HepG2 (cell line): ENCODE measurements around the gene PAK1. TPM values are rescaled to one million over a fixed set of nuclear protein-coding genes. Genes with fewer than 3 reads are reported as not detected.

Experiments used
- ATAC-seq: fragments of 200-7000 bp; cut with Tn5 transposase; 3 replicates; pipeline ENCODE4 v1.9.1; 2020; ENCODE audit warnings: mild to moderate bottlenecking, moderate library complexity
- BruUV-seq: library from RNA; stranded (reverse); fragments of 400-500 nt; replicated peaks from 2 replicates; lab custom pipeline; 2021; lab: Mats Ljungman, UMichigan
- CTCF ChIA-PET: fragments of 300-600 bp; formaldehyde crosslinking; extraction: SDS; loops from one replicate; lab custom pipeline; 2021; ENCODE audit warnings: low total read pairs, inconsistent platforms, low intra/inter-chr PET ratio; lab: Yijun Ruan, JAX
- POLR2A ChIA-PET: fragments of 350-600 bp; sonication (Branson Sonifier 250); formaldehyde crosslinking; loops from one replicate; lab custom pipeline; 2020; ENCODE audit warnings: antibody characterized with exemption, inconsistent platforms; lab: Yijun Ruan, JAX
- DNase-seq: peaks from one replicate; pipeline ENCODE4 v3.0.0-alpha.2; 2015; ENCODE audit warnings: low spot score
- FAIRE-seq: peaks from 3 replicates; lab custom pipeline; 2011; peaks lifted over from hg19 to GRCh38; lab: Jason Lieb, UNC
- H2AFZ ChIP-seq: one replicate; pipeline ENCODE4 v1.6.1; 2011; ENCODE audit warnings: low read length, inconsistent platforms
- H3K27ac ChIP-seq: fragments of 300-600 bp; 3 replicates; pipeline ENCODE4 v1.8.0; 2011; ENCODE audit warnings: mixed run types, mild to moderate bottlenecking, mixed read lengths, low read length, inconsistent platforms; ENCODE audit not compliant: insufficient read depth; ENCODE audit errors: extremely low read length
- H3K27me3 ChIP-seq, 2 experiments: fragments of 200-600 bp in 1 of 2; 2 replicates in 1 of 2; 3 replicates in 1 of 2; pipeline versions ENCODE4 v1.6.0 to v1.8.0; 2011; ENCODE audit warnings: low read length in 2 of 2, mild to moderate bottlenecking in 2 of 2, moderate library complexity in 2 of 2, inconsistent platforms in 1 of 2; ENCODE audit not compliant: insufficient read depth in 2 of 2, control insufficient read depth in 1 of 2
- H3K36me3 ChIP-seq, 2 experiments: fragments of 200-600 bp in 1 of 2; replicated peaks in 1 of 2; 2 replicates in 1 of 2; 3 replicates in 1 of 2; pipeline versions ENCODE4 v1.5.1 to v1.8.0; 2011; ENCODE audit warnings: low read length in 2 of 2, inconsistent platforms in 1 of 2; ENCODE audit not compliant: insufficient read depth in 2 of 2, control insufficient read depth in 1 of 2
- H3K4me1 ChIP-seq: 2 replicates; pipeline ENCODE4 v1.5.1; 2012; ENCODE audit warnings: low read length, inconsistent platforms; ENCODE audit not compliant: insufficient read depth
- H3K4me2 ChIP-seq: 2 replicates; pipeline ENCODE4 v1.6.0; 2011; ENCODE audit warnings: low read depth, low read length, inconsistent platforms
- H3K4me3 ChIP-seq, 3 experiments: fragments of 200-600 bp in 1 of 3; sonication (generic), shearing (Covaris generic) in 1 of 3; replicated peaks in 1 of 3; 2 replicates each; pipeline ENCODE4 v1.5.1; 2011 to 2016; ENCODE audit warnings: low read length in 3 of 3, inconsistent platforms in 2 of 3, low read depth in 2 of 3, mild to moderate bottlenecking in 2 of 3, control low read depth in 1 of 3, mixed read lengths in 1 of 3; ENCODE audit not compliant: insufficient read depth in 1 of 3
- H3K79me2 ChIP-seq: one replicate; pipeline ENCODE4 v1.6.1; 2011; ENCODE audit warnings: low read length, inconsistent platforms; ENCODE audit not compliant: insufficient read depth
- H3K9ac ChIP-seq: 2 replicates; pipeline ENCODE4 v1.6.0; 2011; ENCODE audit warnings: mild to moderate bottlenecking, low read depth, low read length, inconsistent platforms; ENCODE audit not compliant: insufficient read depth
- H3K9me3 ChIP-seq: 2 replicates; pipeline ENCODE4 v1.5.1; 2012; ENCODE audit warnings: mild to moderate bottlenecking, low read length
- H4K20me1 ChIP-seq: 2 replicates; pipeline ENCODE4 v1.6.0; 2011; ENCODE audit warnings: inconsistent platforms, mild to moderate bottlenecking, low read length, moderate library complexity; ENCODE audit not compliant: insufficient read depth
- ATF7-NPFF ChIP-seq: sonication (generic); formaldehyde crosslinking; IDR thresholded peaks from 2 replicates; pipeline ENCODE4 v1.8.1; 2023; ENCODE audit warnings: mild to moderate bottlenecking, low read depth, missing genetic modification reagents, moderate library complexity
- JUND ChIP-seq: sonication (generic); formaldehyde crosslinking; IDR thresholded peaks from 2 replicates; pipeline ENCODE4 v1.8.0; 2022; ENCODE audit warnings: mild to moderate bottlenecking, missing genetic modification reagents
- RBM39 ChIP-seq: fragments of 200-400 bp; formaldehyde crosslinking; IDR thresholded peaks from one replicate; pipeline ENCODE4 v1.6.1; 2018; ENCODE audit warnings: antibody characterized with exemption, mild to moderate bottlenecking, low read depth, low read length; ENCODE audit not compliant: poor library complexity, severe bottlenecking
- SMAD9 ChIP-seq: sonication (generic); formaldehyde crosslinking; IDR thresholded peaks from 2 replicates; pipeline ENCODE4 v1.5.1; 2020; ENCODE audit warnings: mild to moderate bottlenecking, missing genetic modification reagents
- SRSF9 ChIP-seq: fragments of 200-400 bp; formaldehyde crosslinking; IDR thresholded peaks from 2 replicates; pipeline ENCODE4 v1.6.1; 2018; ENCODE audit warnings: borderline replicate concordance, mild to moderate bottlenecking, low read depth, low read length; ENCODE audit not compliant: insufficient read depth, poor library complexity, severe bottlenecking
- STAG1 ChIP-seq: sonication (generic); formaldehyde crosslinking; IDR thresholded peaks from 2 replicates; pipeline ENCODE4 v1.4.0; 2020; ENCODE audit warnings: missing genetic modification reagents
- ZBTB37 ChIP-seq: sonication (generic); formaldehyde crosslinking; IDR thresholded peaks from 2 replicates; pipeline ENCODE4 v1.4.0; 2020; ENCODE audit warnings: mild to moderate bottlenecking, missing genetic modification reagents
- ZNF782 ChIP-seq: sonication (generic); formaldehyde crosslinking; IDR thresholded peaks from 2 replicates; pipeline ENCODE4 v1.4.0; 2020; ENCODE audit warnings: missing genetic modification reagents, mild to moderate bottlenecking, borderline replicate concordance
- ZSCAN25 ChIP-seq: sonication (generic); formaldehyde crosslinking; IDR thresholded peaks from 2 replicates; pipeline ENCODE4 v1.8.0; 2022; ENCODE audit warnings: mild to moderate bottlenecking, missing genetic modification reagents
- ZSCAN29 ChIP-seq: sonication (generic); formaldehyde crosslinking; conservative IDR thresholded peaks from 2 replicates; pipeline ENCODE4 v1.4.0; 2020; ENCODE audit warnings: mild to moderate bottlenecking, missing genetic modification reagents
- ZSCAN31 ChIP-seq: sonication (generic); formaldehyde crosslinking; IDR thresholded peaks from 2 replicates; pipeline ENCODE4 v1.5.0; 2020; ENCODE audit warnings: low read depth, mild to moderate bottlenecking, missing genetic modification reagents
- WGBS: methylation state at CpG from one replicate; pipeline ENCODE4 v1.1.6; 2017; ENCODE audit warnings: low lambda C conversion rate; 5-methylcytosine and 5-hydroxymethylcytosine counted together
- in situ Hi-C: cut with HindIII; loops from 2 replicates; pipeline ENCODE4 v1.10.0; 2017; ENCODE audit warnings: low pct_unique_long_range_greater_than_20kb; ENCODE audit not compliant: extremely low pct_ligation_motif_present
- intact Hi-C: fragments of 100-400 bp; cut with micrococcal nuclease; formaldehyde crosslinking; loops from one replicate; pipeline ENCODE4 v1.10.0; 2022; ENCODE audit not compliant: unreplicated experiment
- polyA plus RNA-seq, 8 experiments: library from polyadenylated mRNA; depleted of rRNA in 3 of 8; stranded (reverse) in 7 of 8; unstranded in 1 of 8; fragments of >200 nt; fragmentation: Illumina TruSeq in 4 of 8; extraction: Trizol in 4 of 8; gene quantifications; 2 replicates each; pipeline versions ENCODE4 v1.2.1 to v1.2.3, GENCODE V29; 2011 to 2016; ENCODE audit warnings: low read depth in 4 of 8, missing spikeins in 1 of 8, mixed read lengths in 1 of 8; ENCODE audit not compliant: insufficient read depth in 1 of 8
- total RNA-seq, 5 experiments: library from RNA; depleted of rRNA; stranded (reverse); fragments of >200 nt; fragmentation: Illumina TruSeq; extraction: Trizol; gene quantifications; 2 replicates each; pipeline ENCODE4 v1.2.3, GENCODE V29; 2016; ENCODE audit warnings: low read depth in 1 of 5
- TF ChIP-seq, protein P1 (sequence below): sonication (generic); formaldehyde crosslinking; IDR thresholded peaks from 2 replicates; pipeline ENCODE4 v1.8.1; 2023; ENCODE audit warnings: mild to moderate bottlenecking, moderate library complexity, missing genetic modification reagents
- TF ChIP-seq, protein P2 (sequence below): sonication (generic); formaldehyde crosslinking; IDR thresholded peaks from 2 replicates; pipeline ENCODE4 v1.5.0; 2020; ENCODE audit warnings: mild to moderate bottlenecking, missing genetic modification reagents, moderate library complexity

PAK1 gene
- total and polyA plus RNA-seq, 2 of the 13 experiments (the other 11 are each of a cell fraction or from before 2014, with no cell fraction given): 1.5 to 4.3 TPM

DNA sequence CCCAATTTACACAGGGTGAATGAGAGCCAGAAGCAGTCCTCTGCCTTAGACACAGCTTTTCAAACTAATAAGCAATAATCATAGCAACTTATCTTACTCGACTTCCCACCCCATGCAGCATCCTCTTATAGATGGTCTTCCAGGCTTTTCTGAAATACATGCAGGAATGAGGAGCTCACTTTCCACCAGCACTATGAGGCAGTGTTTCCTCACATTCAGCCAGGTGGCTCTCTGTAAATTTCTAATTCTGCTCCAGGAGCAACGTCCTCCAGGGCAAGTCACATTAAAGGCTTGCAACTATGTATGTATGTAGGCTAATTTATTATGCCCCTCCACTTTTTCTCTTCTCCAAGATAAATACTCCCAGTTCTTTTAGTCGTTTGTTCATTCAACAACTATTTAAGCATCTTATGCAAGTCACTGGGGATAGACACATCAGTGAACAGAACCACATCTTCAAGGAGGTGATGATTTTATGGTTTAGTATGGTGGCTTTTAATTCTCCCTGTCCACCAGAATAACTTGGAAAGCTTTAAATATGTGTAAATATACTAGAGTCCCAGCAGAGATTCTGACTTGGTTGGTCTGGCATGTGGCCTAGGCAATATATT, 59.9 kb downstream of the PAK1 start:
- CTCF ChIA-PET: no interaction called here

DNA sequence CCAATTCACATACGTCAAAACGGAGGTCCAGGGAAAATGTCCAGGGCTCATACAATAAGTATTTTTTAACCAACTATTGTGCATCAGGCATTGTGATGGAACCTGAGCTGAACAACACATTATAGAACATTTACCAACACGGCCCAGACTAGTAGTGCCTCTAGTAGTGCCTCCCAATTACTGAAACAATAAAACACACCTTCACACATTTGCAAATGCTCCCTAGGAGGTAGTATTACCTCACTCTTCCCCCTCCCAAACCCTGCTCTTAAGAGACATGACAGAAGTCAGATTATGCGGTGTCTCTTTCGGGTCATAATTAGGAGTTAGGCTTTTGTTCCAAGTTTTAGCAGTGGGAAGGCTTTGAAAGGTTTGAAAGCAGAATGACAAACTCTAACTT, 61.1 kb downstream of the PAK1 start:
- FAIRE-seq (no peak), DNase-seq (no peak), ATAC-seq (no peak)
- H4K20me1 ChIP-seq: no peaks in the 10 kb centered on the region
- no peaks in the 10 kb centered on the region for H3K79me2 ChIP-seq
- H3K4me2 ChIP-seq: no peak overlapping the region
- no peak overlapping the region for H3K4me3 ChIP-seq
- BruUV-seq: no TSS peak
- H3K4me1 ChIP-seq: peaks cover 7% of the 10 kb centered on the region
- no peak overlapping the region for H3K27ac ChIP-seq
- no peak overlapping the region for H2AFZ ChIP-seq
- WGBS: 68% methylated on average over 5 of the region's 5 CpGs
- intact Hi-C loops: no loop called here
- in situ Hi-C loops: no loop called here
- ChIA-PET CTCF (no interaction called here), POLR2A (no interaction called here)
- H3K9ac ChIP-seq: no peak overlapping the region
- H3K36me3 ChIP-seq: no peaks in the 10 kb centered on the region
- H3K9me3 ChIP-seq: no peaks in the 10 kb centered on the region
- peaks cover 0 to 1% of the 10 kb centered on the region in 2 experiments; a peak in 2 of 5 replicates for H3K27me3 ChIP-seq
- no peak for TF ChIP-seq ZBTB37 (CRISPR knock-in tag)
- no peak for TF ChIP-seq SMAD9 (CRISPR knock-in tag)
- no peak for TF ChIP-seq ATF7-NPFF
- TF ChIP-seq ZNF782 (CRISPR knock-in tag): no peak
- TF ChIP-seq, protein P1, sequence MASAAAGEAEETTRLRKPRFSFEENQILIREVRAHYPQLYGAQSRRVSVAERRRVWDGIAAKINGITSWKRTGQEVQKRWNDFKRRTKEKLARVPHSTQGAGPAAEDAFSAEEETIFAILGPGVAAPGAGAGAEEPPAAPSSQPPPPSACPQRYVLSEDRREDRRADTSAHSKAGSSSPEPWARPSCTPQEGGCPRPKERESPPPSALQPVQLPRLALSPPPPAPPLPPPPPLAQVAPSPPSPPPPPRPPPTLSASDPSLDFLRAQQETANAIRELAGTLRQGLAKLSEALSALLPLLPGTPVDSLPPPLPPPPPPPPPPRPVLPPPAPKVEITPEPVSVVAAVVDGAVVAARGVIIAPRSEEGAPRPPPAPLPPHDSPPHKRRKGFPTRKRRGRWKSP: no peak
- no peak for TF ChIP-seq RBM39
- no peak for TF ChIP-seq JUND (CRISPR knock-in tag)
- no peak for TF ChIP-seq ZSCAN31 (CRISPR knock-in tag)

More for the DNA sequence above, 59.9 kb downstream of the PAK1 start:
- ATAC-seq (no peak), FAIRE-seq (no peak), DNase-seq (no peak)
- 15% methylated on average over 3 of the region's 3 CpGs for WGBS
- H3K4me1 ChIP-seq: no peaks in the 10 kb centered on the region
- no peak overlapping the region for H2AFZ ChIP-seq
- H3K9me3 ChIP-seq: no peaks in the 10 kb centered on the region
- H3K36me3 ChIP-seq: no peaks in the 10 kb centered on the region
- POLR2A ChIA-PET: no interaction called here
- TF ChIP-seq ZSCAN25 (CRISPR knock-in tag) (no peak), STAG1 (peak; percentile 36), ZSCAN29 (CRISPR knock-in tag) (no peak), SRSF9 (no peak)
- TF ChIP-seq, protein P2, sequence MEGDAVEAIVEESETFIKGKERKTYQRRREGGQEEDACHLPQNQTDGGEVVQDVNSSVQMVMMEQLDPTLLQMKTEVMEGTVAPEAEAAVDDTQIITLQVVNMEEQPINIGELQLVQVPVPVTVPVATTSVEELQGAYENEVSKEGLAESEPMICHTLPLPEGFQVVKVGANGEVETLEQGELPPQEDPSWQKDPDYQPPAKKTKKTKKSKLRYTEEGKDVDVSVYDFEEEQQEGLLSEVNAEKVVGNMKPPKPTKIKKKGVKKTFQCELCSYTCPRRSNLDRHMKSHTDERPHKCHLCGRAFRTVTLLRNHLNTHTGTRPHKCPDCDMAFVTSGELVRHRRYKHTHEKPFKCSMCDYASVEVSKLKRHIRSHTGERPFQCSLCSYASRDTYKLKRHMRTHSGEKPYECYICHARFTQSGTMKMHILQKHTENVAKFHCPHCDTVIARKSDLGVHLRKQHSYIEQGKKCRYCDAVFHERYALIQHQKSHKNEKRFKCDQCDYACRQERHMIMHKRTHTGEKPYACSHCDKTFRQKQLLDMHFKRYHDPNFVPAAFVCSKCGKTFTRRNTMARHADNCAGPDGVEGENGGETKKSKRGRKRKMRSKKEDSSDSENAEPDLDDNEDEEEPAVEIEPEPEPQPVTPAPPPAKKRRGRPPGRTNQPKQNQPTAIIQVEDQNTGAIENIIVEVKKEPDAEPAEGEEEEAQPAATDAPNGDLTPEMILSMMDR (CRISPR knock-in tag): 0 out of 2 replicates have a peak, but pooled peaks have one; percentile 20
- in situ Hi-C loops (no loop called here), intact Hi-C loops (no loop called here)
- no peak overlapping the region for H3K9ac ChIP-seq
- no TSS peak for BruUV-seq
- no peak overlapping the region for H3K27ac ChIP-seq
- H4K20me1 ChIP-seq: no peaks in the 10 kb centered on the region
- H3K4me2 ChIP-seq: no peak overlapping the region
- H3K27me3 ChIP-seq: peaks cover 0 to 1% of the 10 kb centered on the region in 2 experiments; a peak in 2 of 5 replicates
- H3K4me3 ChIP-seq: no peak overlapping the region
- no peaks in the 10 kb centered on the region for H3K79me2 ChIP-seq
